ENCODE data around the gene MYO18B.

The MYO18B gene

GRCh38 chr22:25883482-25884033 is 141.6 kb downstream of the MYO18B start:
- H3K36me3 Mint-ChIP-seq, result no peaks in the 10 kb centered on the region
- no peaks in the 10 kb centered on the region for H3K4me1 Mint-ChIP-seq (ENCODE audit: low read depth)
- H3K9me3 Mint-ChIP-seq (ENCODE audit: low read depth), result no peaks in the 10 kb centered on the region
- no peak overlapping the region for H3K4me3 Mint-ChIP-seq
- H3K27ac Mint-ChIP-seq, result no peak overlapping the region
- peaks cover 7% of the 10 kb centered on the region for H3K27me3 Mint-ChIP-seq

GRCh38 chr22:25884121-25884520 is 142.1 kb downstream of the MYO18B start:
- Mint-ChIP-seq H3K27ac (no peak overlapping the region), H3K9me3 (ENCODE audit: low read depth) (no peaks in the 10 kb centered on the region), H3K4me1 (ENCODE audit: low read depth) (no peaks in the 10 kb centered on the region), H3K27me3 (peaks cover 7% of the 10 kb centered on the region), H3K4me3 (no peak overlapping the region), H3K36me3 (no peaks in the 10 kb centered on the region)

GRCh38 chr22:25888399-25889054 is 146.5 kb downstream of the MYO18B start:
- Mint-ChIP-seq H3K27me3 (peaks cover 6% of the 10 kb centered on the region), H3K4me3 (no peak overlapping the region), H3K36me3 (no peaks in the 10 kb centered on the region), H3K4me1 (ENCODE audit: low read depth) (no peaks in the 10 kb centered on the region), H3K27ac (no peak overlapping the region), H3K9me3 (ENCODE audit: low read depth) (no peaks in the 10 kb centered on the region)

- H3K27me3 Mint-ChIP-seq, result peaks cover 13% of the 10 kb centered on the region
- no peaks in the 10 kb centered on the region for H3K36me3 Mint-ChIP-seq
- no peaks in the 10 kb centered on the region for H3K9me3 Mint-ChIP-seq (ENCODE audit: low read depth)
- H3K27ac Mint-ChIP-seq, result no peak overlapping the region
- no peaks in the 10 kb centered on the region for H3K4me1 Mint-ChIP-seq (ENCODE audit: low read depth)
- H3K4me3 Mint-ChIP-seq, result no peak overlapping the region
Observed at GRCh38 chr22:25890651-25891050, 148.7 kb downstream of the MYO18B start.

GRCh38 chr22:25892678-25893077 is 150.7 kb downstream of the MYO18B start:
- Mint-ChIP-seq H3K4me1 (ENCODE audit: low read depth) (no peaks in the 10 kb centered on the region), H3K36me3 (no peaks in the 10 kb centered on the region), H3K9me3 (ENCODE audit: low read depth) (no peaks in the 10 kb centered on the region), H3K4me3 (no peak overlapping the region), H3K27ac (no peak overlapping the region), H3K27me3 (peaks cover 18% of the 10 kb centered on the region)

- Mint-ChIP-seq H3K9me3 (ENCODE audit: low read depth) (no peaks in the 10 kb centered on the region), H3K4me3 (no peak overlapping the region)
Observed at GRCh38 chr22:25895678-25896077, 153.7 kb downstream of the MYO18B start.

GRCh38 chr22:25896098-25896497 is 154.1 kb downstream of the MYO18B start:
- Mint-ChIP-seq H3K27ac (no peak overlapping the region), H3K9me3 (ENCODE audit: low read depth) (no peaks in the 10 kb centered on the region), H3K4me3 (no peak overlapping the region), H3K36me3 (no peaks in the 10 kb centered on the region), H3K4me1 (ENCODE audit: low read depth) (no peaks in the 10 kb centered on the region), H3K27me3 (peaks cover 15% of the 10 kb centered on the region)

More at GRCh38 chr22:25895678-25896077, 153.7 kb downstream of the MYO18B start:
- Mint-ChIP-seq H3K4me1 (ENCODE audit: low read depth) (no peaks in the 10 kb centered on the region), H3K36me3 (no peaks in the 10 kb centered on the region), H3K27ac (no peak overlapping the region), H3K27me3 (peaks cover 16% of the 10 kb centered on the region)

- no peaks in the 10 kb centered on the region for H3K36me3 Mint-ChIP-seq
- no peaks in the 10 kb centered on the region for H3K4me1 Mint-ChIP-seq (ENCODE audit: low read depth)
- H3K4me3 Mint-ChIP-seq, result no peak overlapping the region
- H3K9me3 Mint-ChIP-seq (ENCODE audit: low read depth), result no peaks in the 10 kb centered on the region
- H3K27me3 Mint-ChIP-seq, result peaks cover 15% of the 10 kb centered on the region
- no peak overlapping the region for H3K27ac Mint-ChIP-seq
Observed at GRCh38 chr22:25896592-25896991, 154.6 kb downstream of the MYO18B start.

GRCh38 chr22:25898707-25899365 is 156.8 kb downstream of the MYO18B start:
- no peaks in the 10 kb centered on the region for H3K9me3 Mint-ChIP-seq (ENCODE audit: low read depth)
- no peak overlapping the region for H3K4me3 Mint-ChIP-seq
- no peak overlapping the region for H3K27ac Mint-ChIP-seq
- no peaks in the 10 kb centered on the region for H3K36me3 Mint-ChIP-seq
- peaks cover 17% of the 10 kb centered on the region for H3K27me3 Mint-ChIP-seq
- H3K4me1 Mint-ChIP-seq (ENCODE audit: low read depth), result no peaks in the 10 kb centered on the region

- Mint-ChIP-seq H3K4me3 (no peak overlapping the region), H3K27me3 (peaks cover 18% of the 10 kb centered on the region)
Observed at GRCh38 chr22:25899566-25899965, 157.6 kb downstream of the MYO18B start.

GRCh38 chr22:25900390-25900789 is 158.4 kb downstream of the MYO18B start:
- Mint-ChIP-seq H3K4me1 (ENCODE audit: low read depth) (no peaks in the 10 kb centered on the region), H3K27ac (no peak overlapping the region), H3K4me3 (no peak overlapping the region), H3K36me3 (no peaks in the 10 kb centered on the region), H3K9me3 (ENCODE audit: low read depth) (no peaks in the 10 kb centered on the region), H3K27me3 (peaks cover 17% of the 10 kb centered on the region)

More at GRCh38 chr22:25899566-25899965, 157.6 kb downstream of the MYO18B start:
- Mint-ChIP-seq H3K4me1 (ENCODE audit: low read depth) (no peaks in the 10 kb centered on the region), H3K27ac (no peak overlapping the region), H3K9me3 (ENCODE audit: low read depth) (no peaks in the 10 kb centered on the region), H3K36me3 (no peaks in the 10 kb centered on the region)

GRCh38 chr22:25900880-25901279 is 158.9 kb downstream of the MYO18B start:
- H3K9me3 Mint-ChIP-seq (ENCODE audit: low read depth), result no peaks in the 10 kb centered on the region
- H3K27me3 Mint-ChIP-seq, result peaks cover 15% of the 10 kb centered on the region
- H3K4me3 Mint-ChIP-seq, result no peak overlapping the region
- no peaks in the 10 kb centered on the region for H3K36me3 Mint-ChIP-seq
- H3K4me1 Mint-ChIP-seq (ENCODE audit: low read depth), result no peaks in the 10 kb centered on the region
- H3K27ac Mint-ChIP-seq, result no peak overlapping the region

- no peaks in the 10 kb centered on the region for H3K9me3 Mint-ChIP-seq (ENCODE audit: low read depth)
- H3K36me3 Mint-ChIP-seq, result no peaks in the 10 kb centered on the region
- no peaks in the 10 kb centered on the region for H3K4me1 Mint-ChIP-seq (ENCODE audit: low read depth)
- no peak overlapping the region for H3K4me3 Mint-ChIP-seq
- no peak overlapping the region for H3K27ac Mint-ChIP-seq
- peaks cover 12% of the 10 kb centered on the region for H3K27me3 Mint-ChIP-seq
Observed at GRCh38 chr22:25902402-25902801, 160.4 kb downstream of the MYO18B start.

GRCh38 chr22:25903294-25903693 is 161.3 kb downstream of the MYO18B start:
- H3K4me3 Mint-ChIP-seq, result no peak overlapping the region
- no peaks in the 10 kb centered on the region for H3K4me1 Mint-ChIP-seq (ENCODE audit: low read depth)
- H3K27me3 Mint-ChIP-seq, result peaks cover 12% of the 10 kb centered on the region
- no peak overlapping the region for H3K27ac Mint-ChIP-seq
- H3K9me3 Mint-ChIP-seq (ENCODE audit: low read depth), result no peaks in the 10 kb centered on the region
- H3K36me3 Mint-ChIP-seq, result no peaks in the 10 kb centered on the region

GRCh38 chr22:25908212-25908611 is 166.2 kb downstream of the MYO18B start:
- Mint-ChIP-seq H3K36me3 (no peaks in the 10 kb centered on the region), H3K4me1 (ENCODE audit: low read depth) (no peaks in the 10 kb centered on the region), H3K9me3 (ENCODE audit: low read depth) (no peaks in the 10 kb centered on the region), H3K4me3 (no peak overlapping the region), H3K27me3 (peaks cover 10% of the 10 kb centered on the region), H3K27ac (no peak overlapping the region)

Data from activated naive CD8-positive, alpha-beta T cell (primary cell).